ENCODE results near the gene RTTN. TPM values are rescaled to one million over a fixed set of nuclear protein-coding genes. Genes with fewer than 3 reads are reported as not detected.
A peak's percentile ranks its signal among the peaks of the same experiment; 100 is the strongest.

RTTN gene
- polyA plus RNA-seq, 3 donors, result 0.22 to 2.7 (median 0.25) TPM

DNA sequence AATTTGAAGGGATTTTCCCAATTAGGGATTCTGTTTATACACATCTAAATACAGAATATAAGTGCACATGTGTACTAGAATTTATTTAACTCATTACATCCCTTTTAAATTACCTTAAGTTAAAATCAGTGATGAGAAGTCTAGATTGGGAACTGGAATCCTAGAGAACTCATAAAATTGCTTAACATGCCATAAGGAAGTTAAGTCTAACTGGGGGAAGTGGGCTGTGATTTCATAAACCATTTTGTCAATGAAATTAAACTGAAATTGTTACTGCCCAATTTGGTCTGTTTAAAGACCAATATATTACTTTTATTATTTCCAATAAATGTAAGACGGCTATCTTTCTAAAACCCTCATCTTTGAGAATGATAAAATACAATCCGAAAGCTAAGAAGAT, 185.5 kb downstream of the RTTN start:
- Histone ChIP-seq H3K27ac (ENCODE audit: low read depth in 1 of 2, low read length in 2 of 2) (peak overlapping the region in 1 of 2 donors; percentile 64), H3K4me1 (ENCODE audit: control insufficient read depth in 1 of 2, insufficient read depth in 2 of 2, low read length in 2 of 2) (peaks cover 22 to 26% of the 10 kb centered on the region in 2 donors), H3K79me2 (ENCODE audit: insufficient read depth, low read length) (no peaks in the 10 kb centered on the region), H4K20me1 (ENCODE audit: insufficient read depth, low read length) (no peaks in the 10 kb centered on the region), H3K9ac (ENCODE audit: insufficient read depth, low read length, poor library complexity, severe bottlenecking) (no peak overlapping the region), H2AFZ (ENCODE audit: insufficient read depth, low read depth, low read length, poor library complexity, severe bottlenecking) (no peak overlapping the region), H3K4me2 (replicated peaks; ENCODE audit: extremely low read depth, low read length, poor library complexity, severe bottlenecking) (no peak overlapping the region), H3K36me3 (replicated peaks in 1 of 2; ENCODE audit: control insufficient read depth in 1 of 2, insufficient read depth in 2 of 2, low read length in 2 of 2) (peaks cover 2 to 34% of the 10 kb centered on the region in 2 donors), H3K4me3 (replicated peaks in 1 of 3; ENCODE audit: low read depth in 2 of 3, low read length in 3 of 3) (no peak overlapping the region), H3K9me3 (replicated peaks in 1 of 2; ENCODE audit: control insufficient read depth in 1 of 2, insufficient read depth in 1 of 2, low read length in 2 of 2) (no peaks in the 10 kb centered on the region), H3K27me3 (ENCODE audit: control insufficient read depth in 2 of 2, insufficient read depth in 2 of 2, low read length in 2 of 2) (no peaks in the 10 kb centered on the region)
- peaks cover 31 to 40% of the 10 kb centered on the region in 2 donors for H3K36me3 Mint-ChIP-seq
- H3K27me3 Mint-ChIP-seq (ENCODE audit: low read depth in 3 of 3), result peaks cover 0 to 2% (median 0%) of the 10 kb centered on the region in 3 donors
- no peak overlapping the region for H3K4me3 Mint-ChIP-seq
- peaks cover 0 to 3% (median 0%) of the 10 kb centered on the region in 7 donors for H3K9me3 Mint-ChIP-seq
- peaks cover 21% of the 10 kb centered on the region for H3K4me1 Mint-ChIP-seq
- peak; percentile 6 to 37 (median 30) for DNase-seq
- intact Hi-C loops (cut with micrococcal nuclease), result no loop called here
- TF ChIP-seq, protein P1, sequence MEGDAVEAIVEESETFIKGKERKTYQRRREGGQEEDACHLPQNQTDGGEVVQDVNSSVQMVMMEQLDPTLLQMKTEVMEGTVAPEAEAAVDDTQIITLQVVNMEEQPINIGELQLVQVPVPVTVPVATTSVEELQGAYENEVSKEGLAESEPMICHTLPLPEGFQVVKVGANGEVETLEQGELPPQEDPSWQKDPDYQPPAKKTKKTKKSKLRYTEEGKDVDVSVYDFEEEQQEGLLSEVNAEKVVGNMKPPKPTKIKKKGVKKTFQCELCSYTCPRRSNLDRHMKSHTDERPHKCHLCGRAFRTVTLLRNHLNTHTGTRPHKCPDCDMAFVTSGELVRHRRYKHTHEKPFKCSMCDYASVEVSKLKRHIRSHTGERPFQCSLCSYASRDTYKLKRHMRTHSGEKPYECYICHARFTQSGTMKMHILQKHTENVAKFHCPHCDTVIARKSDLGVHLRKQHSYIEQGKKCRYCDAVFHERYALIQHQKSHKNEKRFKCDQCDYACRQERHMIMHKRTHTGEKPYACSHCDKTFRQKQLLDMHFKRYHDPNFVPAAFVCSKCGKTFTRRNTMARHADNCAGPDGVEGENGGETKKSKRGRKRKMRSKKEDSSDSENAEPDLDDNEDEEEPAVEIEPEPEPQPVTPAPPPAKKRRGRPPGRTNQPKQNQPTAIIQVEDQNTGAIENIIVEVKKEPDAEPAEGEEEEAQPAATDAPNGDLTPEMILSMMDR (IDR thresholded peaks at IDR 0.05), result no peak
- H3K27ac Mint-ChIP-seq, result no peak overlapping the region
- no CpG with 5 or more reads among the region's 2 CpGs for WGBS (ENCODE audit: insufficient coverage)

DNA sequence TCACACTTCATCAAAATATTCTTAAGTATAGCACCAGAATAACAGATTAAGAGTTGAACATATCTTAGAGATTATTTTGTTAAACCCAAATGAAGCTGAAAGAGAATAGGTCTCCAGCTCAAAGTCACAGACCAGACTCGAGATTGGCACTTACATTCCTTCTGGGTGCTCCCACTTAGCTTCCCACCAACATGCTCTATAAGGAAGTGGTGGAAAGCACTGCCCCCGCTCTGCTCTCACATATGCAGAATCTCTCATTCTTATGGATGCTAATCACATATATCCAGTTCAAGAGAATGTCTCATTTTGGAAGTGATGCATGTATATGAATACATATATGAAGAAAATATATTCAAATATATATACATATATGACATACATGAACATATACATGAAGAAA, 186.4 kb downstream of the RTTN start:
- Histone ChIP-seq H3K36me3 (replicated peaks in 1 of 2; ENCODE audit: control insufficient read depth in 1 of 2, insufficient read depth in 2 of 2, low read length in 2 of 2) (peaks cover 0 to 27% of the 10 kb centered on the region in 2 donors), H3K9me3 (replicated peaks in 1 of 2; ENCODE audit: control insufficient read depth in 1 of 2, insufficient read depth in 1 of 2, low read length in 2 of 2) (no peaks in the 10 kb centered on the region), H3K4me2 (replicated peaks; ENCODE audit: extremely low read depth, low read length, poor library complexity, severe bottlenecking) (no peak overlapping the region), H4K20me1 (ENCODE audit: insufficient read depth, low read length) (no peaks in the 10 kb centered on the region), H3K79me2 (ENCODE audit: insufficient read depth, low read length) (no peaks in the 10 kb centered on the region), H3K4me1 (ENCODE audit: control insufficient read depth in 1 of 2, insufficient read depth in 2 of 2, low read length in 2 of 2) (peaks cover 22 to 26% of the 10 kb centered on the region in 2 donors), H3K27me3 (ENCODE audit: control insufficient read depth in 2 of 2, insufficient read depth in 2 of 2, low read length in 2 of 2) (no peaks in the 10 kb centered on the region), H2AFZ (ENCODE audit: insufficient read depth, low read depth, low read length, poor library complexity, severe bottlenecking) (no peak overlapping the region), H3K4me3 (replicated peaks in 1 of 3; ENCODE audit: low read depth in 2 of 3, low read length in 3 of 3) (no peak overlapping the region), H3K27ac (ENCODE audit: low read depth in 1 of 2, low read length in 2 of 2) (no peak overlapping the region), H3K9ac (ENCODE audit: insufficient read depth, low read length, poor library complexity, severe bottlenecking) (no peak overlapping the region)
- no peak for DNase-seq
- intact Hi-C loops (cut with micrococcal nuclease), result no loop called here
- Mint-ChIP-seq H3K4me1 (peaks cover 21% of the 10 kb centered on the region), H3K36me3 (peaks cover 27 to 41% of the 10 kb centered on the region in 2 donors), H3K27ac (peak overlapping the region in 1 of 7 donors; percentile 25), H3K9me3 (peaks cover 0 to 3% (median 0%) of the 10 kb centered on the region in 7 donors), H3K27me3 (ENCODE audit: low read depth in 3 of 3) (peaks cover 0 to 2% (median 0%) of the 10 kb centered on the region in 3 donors), H3K4me3 (no peak overlapping the region)
- TF ChIP-seq, protein P1 (IDR thresholded peaks at IDR 0.05), result no peak
- WGBS (ENCODE audit: insufficient coverage), result no CpG with 5 or more reads among the region's 2 CpGs

Measured in CD14-positive monocyte (primary cell).